ENCODE results near the gene PDK4.

The PDK4 gene

GRCh38 chr7:95590387-95591248 lies 5.7 kb downstream of the PDK4 start:
- Histone ChIP-seq H3K27me3 (ENCODE audit: control insufficient read depth, insufficient read depth, low read length, poor library complexity, severe bottlenecking) (peaks cover 20% of the 10 kb centered on the region), H3K36me3 (ENCODE audit: control insufficient read depth, insufficient read depth, low read length) (no peaks in the 10 kb centered on the region), H3K4me3 (ENCODE audit: insufficient read depth, low read depth, low read length) (no peak overlapping the region), H3K27ac (ENCODE audit: insufficient read depth, low read depth, low read length, poor library complexity, severe bottlenecking) (no peak overlapping the region), H3K9me3 (ENCODE audit: control insufficient read depth, low read length) (no peaks in the 10 kb centered on the region), H3K4me1 (ENCODE audit: control insufficient read depth, insufficient read depth, low read length) (no peaks in the 10 kb centered on the region)
- 89% methylated on average over 5 of the region's 5 CpGs for WGBS, 2 experiments

GRCh38 chr7:95589766-95590165 lies 6.5 kb downstream of the PDK4 start:
- H3K4me3 ChIP-seq (ENCODE audit: insufficient read depth, low read depth, low read length) = no peak overlapping the region
- H3K27me3 ChIP-seq (ENCODE audit: control insufficient read depth, insufficient read depth, low read length, poor library complexity, severe bottlenecking) = peaks cover 12% of the 10 kb centered on the region
- 93 to 100% methylated on average over 1 of the region's 1 CpG for WGBS, 2 experiments
- no peaks in the 10 kb centered on the region for H3K9me3 ChIP-seq (ENCODE audit: control insufficient read depth, low read length)
- no peak overlapping the region for H3K27ac ChIP-seq (ENCODE audit: insufficient read depth, low read depth, low read length, poor library complexity, severe bottlenecking)
- H3K4me1 ChIP-seq (ENCODE audit: control insufficient read depth, insufficient read depth, low read length) = no peaks in the 10 kb centered on the region
- no peaks in the 10 kb centered on the region for H3K36me3 ChIP-seq (ENCODE audit: control insufficient read depth, insufficient read depth, low read length)

DNA sequence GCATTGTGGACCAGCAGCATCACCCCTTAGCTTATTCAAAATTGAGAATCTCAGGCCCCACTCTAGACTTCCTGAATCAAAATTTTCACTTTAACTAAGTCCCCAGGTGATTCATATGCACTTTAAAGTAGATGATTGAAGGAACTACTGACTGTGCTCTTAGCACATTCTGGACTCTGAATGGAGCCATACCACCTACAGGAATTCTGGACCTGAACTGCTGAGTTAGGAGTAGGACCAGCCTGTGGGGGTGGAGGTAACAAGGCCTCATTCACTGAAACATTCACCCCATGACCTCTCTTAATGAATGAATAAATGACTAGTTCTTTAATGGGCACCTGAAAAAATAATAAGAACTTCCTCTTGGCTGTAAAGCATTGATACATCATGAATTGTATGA lies 7.3 kb downstream of the PDK4 start:
- H3K4me3 ChIP-seq (ENCODE audit: insufficient read depth, low read depth, low read length) = no peak overlapping the region
- H3K9me3 ChIP-seq (ENCODE audit: control insufficient read depth, low read length) = no peaks in the 10 kb centered on the region
- H3K4me1 ChIP-seq (ENCODE audit: control insufficient read depth, insufficient read depth, low read length) = no peaks in the 10 kb centered on the region
- H3K27me3 ChIP-seq (ENCODE audit: control insufficient read depth, insufficient read depth, low read length, poor library complexity, severe bottlenecking) = peaks cover 4% of the 10 kb centered on the region
- no peaks in the 10 kb centered on the region for H3K36me3 ChIP-seq (ENCODE audit: control insufficient read depth, insufficient read depth, low read length)
- no peak overlapping the region for H3K27ac ChIP-seq (ENCODE audit: insufficient read depth, low read depth, low read length, poor library complexity, severe bottlenecking)

DNA sequence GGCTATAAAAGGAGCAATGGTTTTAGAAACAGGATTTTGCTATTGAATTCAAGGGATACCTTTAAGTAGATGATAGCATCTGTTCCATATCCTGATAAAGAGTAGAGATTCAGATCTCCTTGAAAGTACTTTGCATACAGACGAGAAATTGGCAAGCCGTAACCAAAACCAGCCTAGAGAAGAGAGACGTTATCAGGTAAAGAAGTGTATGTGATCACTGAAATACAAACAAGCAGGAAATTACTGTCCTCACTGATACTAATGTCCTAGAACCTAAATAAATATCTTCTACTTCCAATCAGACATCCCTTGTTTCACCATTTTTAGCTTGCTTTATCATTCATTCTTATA lies 9.4 kb downstream of the PDK4 start:
- H3K36me3 ChIP-seq (ENCODE audit: control insufficient read depth, insufficient read depth, low read length) = no peaks in the 10 kb centered on the region

GRCh38 chr7:95585426-95585789 lies 10.9 kb downstream of the PDK4 start:
- Histone ChIP-seq H3K27ac (ENCODE audit: insufficient read depth, low read depth, low read length, poor library complexity, severe bottlenecking) (no peak overlapping the region), H3K4me3 (ENCODE audit: insufficient read depth, low read depth, low read length) (no peak overlapping the region), H3K36me3 (ENCODE audit: control insufficient read depth, insufficient read depth, low read length) (no peaks in the 10 kb centered on the region), H3K4me1 (ENCODE audit: control insufficient read depth, insufficient read depth, low read length) (no peaks in the 10 kb centered on the region), H3K9me3 (ENCODE audit: control insufficient read depth, low read length) (no peaks in the 10 kb centered on the region), H3K27me3 (ENCODE audit: control insufficient read depth, insufficient read depth, low read length, poor library complexity, severe bottlenecking) (no peaks in the 10 kb centered on the region)
- WGBS, 2 experiments = 88 to 93% methylated on average over 3 of the region's 3 CpGs

More for the DNA sequence above, 9.4 kb downstream of the PDK4 start:
- 96 to 100% methylated on average over 3 of the region's 3 CpGs for WGBS, 2 experiments
- H3K9me3 ChIP-seq (ENCODE audit: control insufficient read depth, low read length) = no peaks in the 10 kb centered on the region
- H3K4me1 ChIP-seq (ENCODE audit: control insufficient read depth, insufficient read depth, low read length) = no peaks in the 10 kb centered on the region
- H3K4me3 ChIP-seq (ENCODE audit: insufficient read depth, low read depth, low read length) = no peak overlapping the region
- no peaks in the 10 kb centered on the region for H3K27me3 ChIP-seq (ENCODE audit: control insufficient read depth, insufficient read depth, low read length, poor library complexity, severe bottlenecking)
- H3K27ac ChIP-seq (ENCODE audit: insufficient read depth, low read depth, low read length, poor library complexity, severe bottlenecking) = no peak overlapping the region

DNA sequence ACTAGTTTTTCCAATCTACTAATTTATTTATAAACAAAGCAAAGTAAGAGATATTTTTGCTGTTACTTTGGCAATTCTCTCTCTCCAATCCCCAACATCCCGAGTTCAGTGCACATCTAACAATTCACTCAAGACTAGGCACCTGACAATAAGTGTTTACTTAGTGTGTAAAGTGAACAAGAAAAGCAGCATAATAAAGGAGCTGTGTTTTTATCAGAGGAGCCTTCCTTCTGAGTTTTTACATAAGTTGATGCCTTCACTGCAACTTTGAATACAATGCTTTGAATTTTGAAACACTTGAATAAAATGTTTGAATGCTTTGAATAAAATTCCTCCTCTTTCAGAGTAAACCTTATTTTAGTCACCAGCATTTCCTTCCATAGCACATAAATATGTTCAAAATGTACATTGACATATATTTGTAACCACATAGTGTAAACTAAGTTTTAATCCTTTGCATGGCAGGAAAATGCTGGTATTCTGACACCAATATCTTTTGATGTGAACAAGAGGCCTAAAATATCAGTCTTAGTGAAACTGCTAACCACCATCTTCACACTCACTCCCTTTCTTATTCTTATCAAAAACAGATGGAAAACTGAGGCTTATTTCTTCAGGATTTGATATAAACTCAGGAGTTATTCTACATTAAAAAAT lies 11.4 kb downstream of the PDK4 start:
- Histone ChIP-seq H3K27ac (ENCODE audit: insufficient read depth, low read depth, low read length, poor library complexity, severe bottlenecking) (no peak overlapping the region), H3K27me3 (ENCODE audit: control insufficient read depth, insufficient read depth, low read length, poor library complexity, severe bottlenecking) (no peaks in the 10 kb centered on the region), H3K9me3 (ENCODE audit: control insufficient read depth, low read length) (no peaks in the 10 kb centered on the region), H3K36me3 (ENCODE audit: control insufficient read depth, insufficient read depth, low read length) (no peaks in the 10 kb centered on the region), H3K4me3 (ENCODE audit: insufficient read depth, low read depth, low read length) (no peak overlapping the region), H3K4me1 (ENCODE audit: control insufficient read depth, insufficient read depth, low read length) (no peaks in the 10 kb centered on the region)
- WGBS, 2 experiments = no CpG with 5 or more reads among the region's 1 CpG

GRCh38 chr7:95583834-95584621 lies 12.3 kb downstream of the PDK4 start:
- Histone ChIP-seq H3K4me3 (ENCODE audit: insufficient read depth, low read depth, low read length) (no peak overlapping the region), H3K27ac (ENCODE audit: insufficient read depth, low read depth, low read length, poor library complexity, severe bottlenecking) (no peak overlapping the region), H3K4me1 (ENCODE audit: control insufficient read depth, insufficient read depth, low read length) (no peaks in the 10 kb centered on the region), H3K9me3 (ENCODE audit: control insufficient read depth, low read length) (no peaks in the 10 kb centered on the region), H3K27me3 (ENCODE audit: control insufficient read depth, insufficient read depth, low read length, poor library complexity, severe bottlenecking) (no peaks in the 10 kb centered on the region), H3K36me3 (ENCODE audit: control insufficient read depth, insufficient read depth, low read length) (no peaks in the 10 kb centered on the region)
- WGBS, 2 experiments = 95 to 98% methylated on average over 1 to 2 of the region's 3 CpGs

DNA sequence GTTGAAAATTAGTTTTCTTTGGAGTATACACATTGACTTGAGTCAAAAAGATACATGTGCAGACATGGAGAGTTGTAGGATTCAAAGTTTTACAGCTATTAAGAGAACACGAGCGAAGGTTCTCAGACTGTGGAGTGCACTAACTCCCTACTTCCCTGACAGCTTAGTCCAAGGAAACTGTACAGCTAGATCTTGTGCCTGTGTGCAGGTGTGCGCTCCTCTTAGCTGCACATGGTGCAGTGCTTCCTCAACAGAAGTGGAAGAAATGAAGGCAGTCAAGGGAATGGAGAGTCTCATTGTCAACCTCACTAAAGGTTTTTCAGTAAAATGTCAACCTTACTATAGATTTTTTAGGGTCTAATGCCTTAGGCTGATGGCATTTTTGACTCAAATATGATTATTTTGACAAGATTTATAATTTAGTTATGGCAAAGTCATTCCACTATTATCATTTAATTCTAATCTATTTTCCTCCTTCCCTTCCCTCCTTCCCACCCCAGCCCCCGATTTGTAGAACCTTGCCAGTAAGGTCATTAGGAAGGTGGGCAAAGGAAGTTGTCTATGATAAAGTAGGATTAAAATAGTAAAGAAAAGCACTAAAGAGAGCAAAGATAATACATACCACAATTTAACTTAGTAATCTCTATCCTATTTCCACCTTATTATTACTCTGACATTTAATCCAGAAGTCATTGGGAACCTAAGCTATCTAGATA lies 13.6 kb downstream of the PDK4 start:
- no peaks in the 10 kb centered on the region for H3K27me3 ChIP-seq (ENCODE audit: control insufficient read depth, insufficient read depth, low read length, poor library complexity, severe bottlenecking)
- 94 to 97% methylated on average over 3 of the region's 4 CpGs for WGBS, 2 experiments
- no peak overlapping the region for H3K4me3 ChIP-seq (ENCODE audit: insufficient read depth, low read depth, low read length)
- H3K36me3 ChIP-seq (ENCODE audit: control insufficient read depth, insufficient read depth, low read length) = no peaks in the 10 kb centered on the region
- H3K4me1 ChIP-seq (ENCODE audit: control insufficient read depth, insufficient read depth, low read length) = no peaks in the 10 kb centered on the region
- no peak overlapping the region for H3K27ac ChIP-seq (ENCODE audit: insufficient read depth, low read depth, low read length, poor library complexity, severe bottlenecking)
- H3K9me3 ChIP-seq (ENCODE audit: control insufficient read depth, low read length) = no peaks in the 10 kb centered on the region

DNA sequence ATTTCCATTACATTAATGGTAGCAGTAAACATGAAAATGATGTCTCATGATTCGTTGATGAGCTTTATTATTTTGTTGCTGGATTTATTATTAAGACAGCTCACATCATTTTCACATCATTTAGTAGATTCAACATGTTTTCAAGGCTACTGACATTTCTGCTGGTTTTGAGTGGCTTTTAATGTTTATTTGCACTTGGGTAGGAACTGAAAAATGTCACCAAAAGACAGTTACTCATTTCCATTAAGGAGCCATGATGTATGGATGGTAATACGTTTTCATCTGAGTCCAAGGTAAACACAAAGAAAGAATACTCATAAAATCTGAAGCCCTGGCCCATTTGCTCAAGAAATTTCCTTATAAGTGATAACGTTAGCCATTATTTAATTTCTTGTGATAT lies 14.8 kb downstream of the PDK4 start:
- Histone ChIP-seq H3K27me3 (ENCODE audit: control insufficient read depth, insufficient read depth, low read length, poor library complexity, severe bottlenecking) (no peaks in the 10 kb centered on the region), H3K4me1 (ENCODE audit: control insufficient read depth, insufficient read depth, low read length) (no peaks in the 10 kb centered on the region), H3K4me3 (ENCODE audit: insufficient read depth, low read depth, low read length) (no peak overlapping the region), H3K9me3 (ENCODE audit: control insufficient read depth, low read length) (no peaks in the 10 kb centered on the region), H3K36me3 (ENCODE audit: control insufficient read depth, insufficient read depth, low read length) (no peaks in the 10 kb centered on the region), H3K27ac (ENCODE audit: insufficient read depth, low read depth, low read length, poor library complexity, severe bottlenecking) (no peak overlapping the region)
- 89% methylated on average over 1 of the region's 3 CpGs; no CpG with 5 or more reads in 1 of the 2 experiments for WGBS, 2 experiments

DNA sequence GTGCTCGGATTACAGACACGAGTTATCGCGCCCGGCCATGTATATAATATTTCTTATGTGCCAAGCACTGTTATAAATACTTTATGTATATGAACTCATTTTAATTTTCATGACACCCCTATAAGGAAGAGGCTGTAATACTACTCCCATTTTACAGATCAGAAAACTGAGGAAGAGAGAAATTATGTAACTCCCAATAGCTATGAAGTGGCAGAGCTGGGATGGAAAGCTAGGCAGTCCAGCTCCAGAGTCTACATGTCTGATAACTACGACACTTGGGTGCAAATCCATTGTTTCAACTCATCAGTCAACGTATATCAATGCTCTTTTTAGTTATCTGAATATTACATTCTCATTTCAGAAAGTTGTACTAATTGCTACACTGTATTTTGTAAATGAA lies 17.0 kb downstream of the PDK4 start:
- Histone ChIP-seq H3K4me3 (ENCODE audit: insufficient read depth, low read depth, low read length) (no peak overlapping the region), H3K36me3 (ENCODE audit: control insufficient read depth, insufficient read depth, low read length) (no peaks in the 10 kb centered on the region), H3K27me3 (ENCODE audit: control insufficient read depth, insufficient read depth, low read length, poor library complexity, severe bottlenecking) (no peaks in the 10 kb centered on the region), H3K27ac (ENCODE audit: insufficient read depth, low read depth, low read length, poor library complexity, severe bottlenecking) (no peak overlapping the region), H3K9me3 (ENCODE audit: control insufficient read depth, low read length) (no peaks in the 10 kb centered on the region), H3K4me1 (ENCODE audit: control insufficient read depth, insufficient read depth, low read length) (no peaks in the 10 kb centered on the region)
- WGBS, 2 experiments = 93 to 94% methylated on average over 3 to 4 of the region's 7 CpGs

All from ectodermal cell (in vitro differentiated cells).